Measurements from ENCODE around the gene SETBP1.

DNA sequence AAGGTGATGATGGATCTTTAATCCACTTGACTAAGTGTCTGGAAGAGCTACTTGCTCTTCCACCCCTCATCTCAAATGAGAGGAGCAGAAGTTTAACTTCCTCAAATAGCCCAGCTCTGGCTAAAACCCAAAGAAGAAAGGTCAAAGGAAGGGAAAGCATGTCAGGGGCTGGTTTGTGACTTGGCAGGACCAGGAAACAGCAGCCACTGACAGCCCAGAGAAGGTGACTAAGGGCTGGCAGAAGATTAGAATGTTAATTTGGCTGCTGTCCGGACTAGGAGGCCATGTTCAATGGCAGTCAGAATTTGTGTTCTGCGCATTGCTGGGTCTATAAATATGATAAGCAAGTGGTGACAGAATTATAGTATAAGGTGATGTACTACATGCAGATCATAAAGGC lies 386.2 kb downstream of the SETBP1 start:
- TF ChIP-seq POLR2AphosphoS5 (IDR thresholded peaks at IDR 0.05; ENCODE audit: low read depth, low read length) (no peak), TAF1 (IDR thresholded peaks at IDR 0.05; ENCODE audit: borderline replicate concordance, low read depth, low read length) (no peak)
